Fibroblast of lung (primary cell): ENCODE measurements around the gene OSBP.

Source experiments
- CTCF ChIP-seq, 2 donors: IDR thresholded peaks in 1 of 2; conservative IDR thresholded peaks in 1 of 2; 1 replicate in 1 of 2; 2 replicates in 1 of 2; pipeline ENCODE4 v1.5.1; 2011 to 2012; ENCODE audit warnings: low read length in 2 of 2, control low read depth in 1 of 2, inconsistent platforms in 1 of 2, low read depth in 1 of 2, mild to moderate bottlenecking in 1 of 2
- EZH2 ChIP-seq: IDR thresholded peaks from 2 replicates; pipeline ENCODE4 v1.5.1; 2012; ENCODE audit warnings: low read length, control low read depth, mild to moderate bottlenecking; ENCODE audit errors: missing control alignments

- TF ChIP-seq CTCF (conservative IDR thresholded peaks at IDR 0.05 in 1 of 2, IDR thresholded peaks at IDR 0.05 in 1 of 2; ENCODE audit: low read depth in 1 of 2, low read length in 2 of 2) (no peak), EZH2 (no peak)
Measured at GRCh38 chr11:59644528-59644927, 29.0 kb upstream of the OSBP start.
